ENCODE data around the gene CNTFR.

The CNTFR gene

DNA sequence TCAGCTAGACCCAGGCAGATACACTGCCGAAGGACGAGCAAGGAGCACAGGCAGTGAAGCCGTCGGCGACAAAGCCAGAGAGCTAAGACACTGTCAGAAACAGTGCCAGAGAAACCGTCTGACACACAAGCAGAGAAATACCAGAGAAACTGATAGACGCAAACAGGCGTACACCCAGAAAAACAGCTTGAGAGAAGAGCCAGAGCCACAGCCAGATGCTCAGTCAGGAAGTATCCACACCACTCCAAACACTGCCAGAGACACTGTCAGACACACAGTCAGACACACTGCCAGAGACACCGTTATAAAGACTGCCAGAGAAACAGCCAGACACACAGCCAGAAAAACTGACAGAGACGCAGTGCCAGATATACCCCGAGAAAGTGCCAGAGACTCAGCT, 19.1 kb downstream of the CNTFR start:
- DNase-seq = no peak
- Histone ChIP-seq H3K36me3 (replicated peaks) (no peaks in the 10 kb centered on the region), H3K27me3 (replicated peaks) (peaks cover 21% of the 10 kb centered on the region), H3K27ac (no peak overlapping the region), H3K4me3 (ENCODE audit: low read depth, low read length) (no peak overlapping the region)
- in situ Hi-C loops (cut with HindIII; ENCODE audit: low pct_ligation_motif_present, low sequenced_read_pairs) = no loop called here
- TF ChIP-seq, protein P1, sequence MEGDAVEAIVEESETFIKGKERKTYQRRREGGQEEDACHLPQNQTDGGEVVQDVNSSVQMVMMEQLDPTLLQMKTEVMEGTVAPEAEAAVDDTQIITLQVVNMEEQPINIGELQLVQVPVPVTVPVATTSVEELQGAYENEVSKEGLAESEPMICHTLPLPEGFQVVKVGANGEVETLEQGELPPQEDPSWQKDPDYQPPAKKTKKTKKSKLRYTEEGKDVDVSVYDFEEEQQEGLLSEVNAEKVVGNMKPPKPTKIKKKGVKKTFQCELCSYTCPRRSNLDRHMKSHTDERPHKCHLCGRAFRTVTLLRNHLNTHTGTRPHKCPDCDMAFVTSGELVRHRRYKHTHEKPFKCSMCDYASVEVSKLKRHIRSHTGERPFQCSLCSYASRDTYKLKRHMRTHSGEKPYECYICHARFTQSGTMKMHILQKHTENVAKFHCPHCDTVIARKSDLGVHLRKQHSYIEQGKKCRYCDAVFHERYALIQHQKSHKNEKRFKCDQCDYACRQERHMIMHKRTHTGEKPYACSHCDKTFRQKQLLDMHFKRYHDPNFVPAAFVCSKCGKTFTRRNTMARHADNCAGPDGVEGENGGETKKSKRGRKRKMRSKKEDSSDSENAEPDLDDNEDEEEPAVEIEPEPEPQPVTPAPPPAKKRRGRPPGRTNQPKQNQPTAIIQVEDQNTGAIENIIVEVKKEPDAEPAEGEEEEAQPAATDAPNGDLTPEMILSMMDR (IDR thresholded peaks at IDR 0.05; ENCODE audit: low read depth, low read length, missing control alignments) = no peak

DNA sequence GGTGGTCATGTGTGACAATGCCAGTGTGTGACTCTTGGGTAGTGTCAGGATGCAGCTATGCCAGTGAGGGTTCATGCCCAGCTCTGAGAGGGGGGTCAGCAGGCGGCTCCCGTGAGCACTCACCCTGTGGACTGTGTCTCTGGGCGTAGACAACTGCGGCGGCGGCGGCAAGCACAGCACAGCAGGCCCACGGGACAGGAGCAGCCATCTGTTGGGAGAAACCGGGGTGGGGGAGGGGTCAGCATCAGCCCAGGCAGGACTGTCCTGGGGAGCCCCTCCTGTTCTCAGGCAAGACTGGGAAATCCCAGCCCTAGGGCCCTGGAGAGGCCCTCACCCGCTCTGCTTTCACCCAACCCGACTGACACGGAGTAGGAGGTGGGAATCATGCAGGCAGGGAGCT, 20.8 kb downstream of the CNTFR start:
- in situ Hi-C loops (cut with HindIII; ENCODE audit: low pct_ligation_motif_present, low sequenced_read_pairs) = no loop called here
- peaks cover 18% of the 10 kb centered on the region for H3K27me3 ChIP-seq (replicated peaks)
- H3K27ac ChIP-seq = no peak overlapping the region
- TF ChIP-seq, protein P1 (IDR thresholded peaks at IDR 0.05; ENCODE audit: low read depth, low read length, missing control alignments) = no peak
- no peaks in the 10 kb centered on the region for H3K36me3 ChIP-seq (replicated peaks)
- no peak for DNase-seq
- no peak overlapping the region for H3K4me3 ChIP-seq (ENCODE audit: low read depth, low read length)

DNA sequence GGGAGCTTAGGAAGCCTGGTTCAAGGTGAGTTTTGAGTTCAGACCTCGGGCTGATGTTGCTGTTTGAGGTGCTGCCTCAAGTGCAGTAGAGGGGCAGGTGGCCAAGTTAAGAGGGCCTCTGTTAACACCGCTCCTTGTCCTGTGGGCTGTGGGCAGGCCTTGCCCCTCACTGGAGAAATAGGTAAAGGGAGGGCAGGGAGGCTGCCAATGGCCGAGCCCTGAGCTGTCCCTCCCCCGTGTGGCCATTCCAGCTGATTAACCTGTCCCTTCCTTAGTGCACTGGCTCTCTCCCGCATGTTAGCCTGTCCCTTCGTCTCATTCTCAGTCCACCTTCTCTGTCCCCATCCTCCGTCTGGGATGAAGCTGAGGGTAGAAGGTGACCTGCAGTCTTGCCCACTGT, 21.4 kb downstream of the CNTFR start:
- Histone ChIP-seq H3K27ac (no peak overlapping the region), H3K27me3 (replicated peaks) (peaks cover 18% of the 10 kb centered on the region), H3K4me3 (ENCODE audit: low read depth, low read length) (no peak overlapping the region), H3K36me3 (replicated peaks) (no peaks in the 10 kb centered on the region)
- in situ Hi-C loops (cut with HindIII; ENCODE audit: low pct_ligation_motif_present, low sequenced_read_pairs) = no loop called here
- no peak for DNase-seq
- TF ChIP-seq, protein P1 (IDR thresholded peaks at IDR 0.05; ENCODE audit: low read depth, low read length, missing control alignments) = no peak

DNA sequence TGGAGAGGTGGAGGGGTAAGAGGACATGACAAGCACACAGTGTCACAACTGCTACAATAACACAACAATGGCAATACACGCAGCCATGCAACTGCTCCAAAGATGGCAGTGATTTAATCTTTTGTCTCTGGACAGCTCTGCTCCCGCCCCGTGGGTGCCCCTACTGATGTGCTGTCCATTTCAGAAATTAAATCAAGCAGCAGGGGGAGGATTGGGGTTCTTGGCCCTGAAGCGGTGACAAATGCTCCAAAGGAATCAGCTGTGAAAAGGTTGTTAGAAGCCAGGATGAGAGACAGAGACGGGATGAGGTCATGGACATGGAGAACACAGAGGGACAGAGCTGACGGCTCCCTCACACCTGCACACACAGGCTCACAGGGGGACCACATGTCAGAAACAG, 22.6 kb downstream of the CNTFR start:
- in situ Hi-C loops (cut with HindIII; ENCODE audit: low pct_ligation_motif_present, low sequenced_read_pairs) = no loop called here
- TF ChIP-seq, protein P1 (IDR thresholded peaks at IDR 0.05; ENCODE audit: low read depth, low read length, missing control alignments) = no peak
- no peak overlapping the region for H3K4me3 ChIP-seq (ENCODE audit: low read depth, low read length)
- H3K27me3 ChIP-seq (replicated peaks) = peaks cover 18% of the 10 kb centered on the region
- H3K36me3 ChIP-seq (replicated peaks) = no peaks in the 10 kb centered on the region
- no peak for DNase-seq
- no peak overlapping the region for H3K27ac ChIP-seq

DNA sequence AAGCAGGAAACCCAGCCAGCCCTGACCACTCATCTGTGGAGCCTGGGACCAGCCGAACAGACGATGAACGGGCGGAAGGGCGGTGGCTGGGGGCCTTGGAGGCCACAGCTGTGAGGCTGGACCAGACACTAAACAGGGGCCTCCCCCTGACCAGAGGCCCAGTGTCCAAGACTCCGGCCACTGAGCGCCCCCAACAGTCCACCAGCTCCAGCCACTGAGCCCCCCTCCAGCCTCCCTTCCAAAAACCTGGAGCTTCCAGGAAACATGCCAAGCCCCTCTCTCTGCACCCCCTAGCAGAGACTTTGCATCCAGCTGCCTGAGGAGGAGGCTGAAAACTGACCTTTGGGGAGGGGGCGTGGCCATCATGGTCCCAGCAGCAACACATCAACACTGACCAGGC, 23.2 kb downstream of the CNTFR start:
- Histone ChIP-seq H3K27ac (no peak overlapping the region), H3K27me3 (replicated peaks) (peaks cover 18% of the 10 kb centered on the region)
- TF ChIP-seq, protein P1 (IDR thresholded peaks at IDR 0.05; ENCODE audit: low read depth, low read length, missing control alignments) = no peak

DNA sequence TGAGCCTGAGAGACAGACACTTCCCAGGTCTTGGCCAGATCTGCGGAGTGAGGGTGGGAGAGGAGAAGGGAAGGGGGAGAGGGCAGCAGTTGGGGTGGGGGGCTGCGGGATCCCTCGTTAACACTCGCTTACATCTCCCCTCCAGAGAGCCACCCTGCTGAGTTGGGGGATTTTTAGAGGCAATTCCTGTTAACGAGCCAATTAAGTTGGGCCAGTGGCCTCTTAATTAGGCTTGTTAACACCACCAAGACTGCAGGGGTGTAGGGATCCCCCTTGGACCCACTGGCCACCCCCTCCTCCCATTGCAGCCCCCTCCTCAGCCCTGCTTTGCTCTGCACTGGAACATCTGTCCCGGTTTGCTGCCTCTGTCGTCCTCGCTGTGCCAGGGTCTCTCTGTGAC, 23.7 kb downstream of the CNTFR start:
- Histone ChIP-seq H3K27me3 (replicated peaks) (peaks cover 18% of the 10 kb centered on the region), H3K27ac (no peak overlapping the region), H3K4me3 (ENCODE audit: low read depth, low read length) (no peak overlapping the region), H3K36me3 (replicated peaks) (no peaks in the 10 kb centered on the region)
- no peak for DNase-seq
- TF ChIP-seq, protein P1 (IDR thresholded peaks at IDR 0.05; ENCODE audit: low read depth, low read length, missing control alignments) = no peak
- in situ Hi-C loops (cut with HindIII; ENCODE audit: low pct_ligation_motif_present, low sequenced_read_pairs) = no loop called here

More for the DNA sequence above, 23.2 kb downstream of the CNTFR start:
- no peaks in the 10 kb centered on the region for H3K36me3 ChIP-seq (replicated peaks)
- in situ Hi-C loops (cut with HindIII; ENCODE audit: low pct_ligation_motif_present, low sequenced_read_pairs) = no loop called here
- no peak for DNase-seq
- H3K4me3 ChIP-seq (ENCODE audit: low read depth, low read length) = no peak overlapping the region
